MM.1S (cell line): ENCODE data around the gene ZNF45.

Source experiments
- CTCF ChIP-seq: fragments of 300-600 bp; sonication (generic); IDR thresholded peaks from 2 replicates; pipeline ENCODE4 v1.5.1; 2016; ENCODE audit warnings: antibody characterized with exemption, low read length, mixed read lengths
- EZH2 ChIP-seq: fragments of 300-600 bp; sonication (generic); optimal IDR thresholded peaks from 2 replicates; pipeline ENCODE3; 2017; ENCODE audit warnings: low read depth, mild to moderate bottlenecking, antibody characterized with exemption, low read length, mixed read lengths
- EZH2phosphoT487 ChIP-seq: fragments of 300-600 bp; sonication (generic); IDR thresholded peaks from 2 replicates; pipeline ENCODE4 v1.6.1; 2018; ENCODE audit warnings: antibody characterized with exemption, low read length

DNA sequence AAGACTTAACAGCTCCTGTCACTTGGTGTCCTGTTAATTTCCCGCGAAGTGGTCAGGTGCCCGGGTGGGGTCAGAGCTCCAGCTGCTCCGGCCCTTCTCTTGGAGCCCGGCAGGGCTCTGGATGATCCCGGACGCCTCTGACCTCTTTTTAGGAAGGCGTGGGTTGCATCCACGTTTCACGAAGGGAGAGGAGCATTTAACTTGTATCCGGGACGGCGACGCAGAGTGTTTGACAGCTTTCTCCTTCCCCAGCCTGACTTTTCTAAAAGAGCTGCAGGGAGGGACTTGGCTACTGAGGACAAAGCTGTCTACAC lies 49.6 kb upstream of the ZNF45 start:
- TF ChIP-seq EZH2: no peak
- no peak for TF ChIP-seq EZH2phosphoT487
- TF ChIP-seq CTCF: no peak
